Esophagus squamous epithelium (tissue), 4 donors: ENCODE results near the gene SLC38A5.
"Not testable (repeated sequence)": the region's sequence is repeated elsewhere in the genome, so short reads cannot be mapped to it uniquely, and the experiment has no call there.

Experiments used
- POLR2A ChIP-seq, 4 donors: fragments of 450-650 bp; IDR thresholded peaks; one replicate each; pipeline ENCODE4 v1.6.1; 2017; ENCODE audit warnings: antibody characterized with exemption in 4 of 4, mild to moderate bottlenecking in 4 of 4, moderate library complexity in 3 of 4
- TF ChIP-seq, protein P1 (sequence below), 6 experiments: fragments of 450-650 bp in 4 of 6; fragments of 200-600 bp in 2 of 6; sonication (generic) in 2 of 6; IDR thresholded peaks; one replicate each; pipeline ENCODE4 v1.5.1; 2016 to 2019; ENCODE audit warnings: antibody characterized with exemption in 6 of 6, mild to moderate bottlenecking in 4 of 6, moderate library complexity in 4 of 6

DNA sequence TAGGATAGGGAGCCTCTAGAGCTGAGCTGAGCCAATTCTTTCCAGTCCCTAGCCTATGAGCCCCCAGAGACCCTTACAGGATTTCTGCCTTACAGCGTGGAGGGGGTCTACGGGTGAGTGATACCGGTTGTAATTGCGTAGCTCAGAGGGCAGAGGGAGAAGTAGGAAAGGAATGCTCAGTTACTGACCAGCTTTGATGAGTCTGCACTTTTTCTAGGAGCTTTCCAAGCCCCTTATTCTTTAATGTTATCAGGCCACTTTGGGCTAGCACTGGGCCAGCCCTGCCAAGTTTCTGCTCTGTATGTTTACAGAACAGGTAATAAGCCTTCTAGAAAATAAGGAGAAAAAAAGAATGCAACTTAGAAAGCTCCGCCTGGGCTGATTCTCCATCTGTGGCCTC is 40.5 kb downstream of the SLC38A5 start:
- TF ChIP-seq, protein P1, sequence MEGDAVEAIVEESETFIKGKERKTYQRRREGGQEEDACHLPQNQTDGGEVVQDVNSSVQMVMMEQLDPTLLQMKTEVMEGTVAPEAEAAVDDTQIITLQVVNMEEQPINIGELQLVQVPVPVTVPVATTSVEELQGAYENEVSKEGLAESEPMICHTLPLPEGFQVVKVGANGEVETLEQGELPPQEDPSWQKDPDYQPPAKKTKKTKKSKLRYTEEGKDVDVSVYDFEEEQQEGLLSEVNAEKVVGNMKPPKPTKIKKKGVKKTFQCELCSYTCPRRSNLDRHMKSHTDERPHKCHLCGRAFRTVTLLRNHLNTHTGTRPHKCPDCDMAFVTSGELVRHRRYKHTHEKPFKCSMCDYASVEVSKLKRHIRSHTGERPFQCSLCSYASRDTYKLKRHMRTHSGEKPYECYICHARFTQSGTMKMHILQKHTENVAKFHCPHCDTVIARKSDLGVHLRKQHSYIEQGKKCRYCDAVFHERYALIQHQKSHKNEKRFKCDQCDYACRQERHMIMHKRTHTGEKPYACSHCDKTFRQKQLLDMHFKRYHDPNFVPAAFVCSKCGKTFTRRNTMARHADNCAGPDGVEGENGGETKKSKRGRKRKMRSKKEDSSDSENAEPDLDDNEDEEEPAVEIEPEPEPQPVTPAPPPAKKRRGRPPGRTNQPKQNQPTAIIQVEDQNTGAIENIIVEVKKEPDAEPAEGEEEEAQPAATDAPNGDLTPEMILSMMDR (IDR thresholded peaks at IDR 0.05) = not testable (repeated sequence)
- TF ChIP-seq POLR2A (IDR thresholded peaks at IDR 0.05) = not testable (repeated sequence)
